ENCODE data around the gene TBC1D5.

DNA sequence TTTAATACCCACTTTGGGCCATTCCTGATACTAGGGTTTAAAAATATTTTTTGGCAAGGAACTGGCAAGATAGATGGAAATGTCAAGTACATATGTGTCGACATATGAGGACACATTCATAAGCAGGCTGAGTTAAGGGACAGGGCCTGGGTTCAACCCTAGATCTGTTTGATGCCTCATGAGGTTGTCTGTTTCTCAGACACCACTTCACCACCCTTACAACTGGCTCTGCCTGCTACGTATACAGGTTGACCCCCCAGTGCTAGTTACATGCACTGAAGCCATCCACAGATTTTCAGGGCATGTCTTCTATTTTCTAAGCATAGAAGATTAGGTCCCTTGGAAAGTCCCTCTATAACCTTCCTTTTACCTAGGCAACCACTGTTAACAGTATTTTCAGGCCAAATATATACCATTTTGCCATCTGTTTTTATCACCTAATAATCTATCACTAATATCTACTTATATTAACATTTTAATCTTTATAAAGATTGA, 561.0 kb downstream of the TBC1D5 start:
- TF ChIP-seq, protein P1, sequence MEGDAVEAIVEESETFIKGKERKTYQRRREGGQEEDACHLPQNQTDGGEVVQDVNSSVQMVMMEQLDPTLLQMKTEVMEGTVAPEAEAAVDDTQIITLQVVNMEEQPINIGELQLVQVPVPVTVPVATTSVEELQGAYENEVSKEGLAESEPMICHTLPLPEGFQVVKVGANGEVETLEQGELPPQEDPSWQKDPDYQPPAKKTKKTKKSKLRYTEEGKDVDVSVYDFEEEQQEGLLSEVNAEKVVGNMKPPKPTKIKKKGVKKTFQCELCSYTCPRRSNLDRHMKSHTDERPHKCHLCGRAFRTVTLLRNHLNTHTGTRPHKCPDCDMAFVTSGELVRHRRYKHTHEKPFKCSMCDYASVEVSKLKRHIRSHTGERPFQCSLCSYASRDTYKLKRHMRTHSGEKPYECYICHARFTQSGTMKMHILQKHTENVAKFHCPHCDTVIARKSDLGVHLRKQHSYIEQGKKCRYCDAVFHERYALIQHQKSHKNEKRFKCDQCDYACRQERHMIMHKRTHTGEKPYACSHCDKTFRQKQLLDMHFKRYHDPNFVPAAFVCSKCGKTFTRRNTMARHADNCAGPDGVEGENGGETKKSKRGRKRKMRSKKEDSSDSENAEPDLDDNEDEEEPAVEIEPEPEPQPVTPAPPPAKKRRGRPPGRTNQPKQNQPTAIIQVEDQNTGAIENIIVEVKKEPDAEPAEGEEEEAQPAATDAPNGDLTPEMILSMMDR (IDR thresholded peaks at IDR 0.05), result no peak
- TF ChIP-seq EZH2 (IDR thresholded peaks at IDR 0.05) (no peak), EZH2phosphoT487 (IDR thresholded peaks at IDR 0.05) (no peak)

All from neural progenitor cell (in vitro differentiated cells).